Transverse colon (tissue), 4 donors: Measurements from ENCODE around the gene COL23A1. TPM values are rescaled to one million over a fixed set of nuclear protein-coding genes. Genes with fewer than 3 reads are reported as not detected.

Experiments used
- DNase-seq: peaks from one replicate; pipeline ENCODE4 v3.0.0-alpha.2; 2019
- H3K27ac ChIP-seq, 4 donors: fragments of 200-600 bp; sonication (generic); 2 replicates each; pipeline ENCODE4 v1.5.1; 2016 to 2018; ENCODE audit warnings: inconsistent platforms in 4 of 4
- H3K27me3 ChIP-seq: fragments of 200-600 bp; sonication (generic); 2 replicates; pipeline ENCODE4 v1.5.1; 2017; ENCODE audit warnings: inconsistent platforms
- H3K36me3 ChIP-seq, 4 donors: fragments of 200-600 bp; sonication (generic); 2 replicates each; pipeline ENCODE4 v1.5.1; 2017 to 2019; ENCODE audit warnings: inconsistent platforms in 4 of 4
- H3K4me1 ChIP-seq, 4 donors: fragments of 200-600 bp; sonication (generic); 2 replicates each; pipeline ENCODE4 v1.5.1; 2017 to 2020; ENCODE audit warnings: inconsistent platforms in 4 of 4
- H3K4me3 ChIP-seq, 4 donors: fragments of 200-600 bp; sonication (generic); 1 replicate in 1 of 4; 2 replicates in 3 of 4; pipeline versions ENCODE4 v1.5.1 to v1.6.1; 2017 to 2019; ENCODE audit warnings: inconsistent platforms in 4 of 4
- H3K9me3 ChIP-seq, 2 donors: fragments of 200-600 bp; sonication (generic); 2 replicates each; pipeline ENCODE4 v1.5.1; 2017 to 2019; ENCODE audit warnings: inconsistent platforms in 2 of 2
- EP300 ChIP-seq: sonication (generic); formaldehyde crosslinking; IDR thresholded peaks from one replicate; pipeline ENCODE4 v1.6.1; 2017; ENCODE audit warnings: antibody characterized with exemption, low read depth
- POLR2A ChIP-seq: fragments of 450-650 bp; IDR thresholded peaks from one replicate; pipeline ENCODE4 v1.6.1; 2016; ENCODE audit warnings: antibody characterized with exemption, mild to moderate bottlenecking, moderate library complexity
- POLR2AphosphoS5 ChIP-seq, 3 donors: sonication (generic); formaldehyde crosslinking; IDR thresholded peaks; one replicate each; pipeline ENCODE4 v1.6.1; 2016; ENCODE audit warnings: antibody characterized with exemption in 3 of 3
- WGBS, 2 donors: methylation state at CpG; one replicate each; pipeline ENCODE4 v1.1.5; 2018; ENCODE audit warnings: low coverage in 1 of 2; 5-methylcytosine and 5-hydroxymethylcytosine counted together
- in situ Hi-C, 4 donors: fragments of 200-750 bp; cut with MboI; loops; one replicate each; pipeline versions ENCODE4 v1.15.0 to v1.15.1; 2017; ENCODE audit warnings: low sequenced_read_pairs in 3 of 4, low pct_ligation_motif_present in 1 of 4, low pct_unique_long_range_greater_than_20kb in 1 of 4
- intact Hi-C: fragments of 100-400 bp; cut with DNase I; formaldehyde crosslinking; loops from one replicate; pipeline ENCODE4 v1.15.1; 2023; ENCODE audit warnings: low total_unique reads
- total RNA-seq, 4 donors: library from RNA; depleted of rRNA; stranded (reverse); fragments of >200 nt; gene quantifications; one replicate each; pipeline ENCODE4 v1.1.0, GENCODE V29; 2016
- TF ChIP-seq, protein P1 (sequence below), 5 experiments: fragments of 200-600 bp in 3 of 5; fragments of 450-650 bp in 2 of 5; sonication (generic) in 3 of 5; IDR thresholded peaks; 1 replicate in 2 of 5; 2 replicates in 3 of 5; pipeline ENCODE4 v1.5.1; 2016 to 2017; ENCODE audit warnings: antibody characterized with exemption in 5 of 5, inconsistent platforms in 3 of 5, mild to moderate bottlenecking in 2 of 5, moderate library complexity in 1 of 5

Gene COL23A1
- total RNA-seq, 4 donors from 2014 or later = 0.14 to 2.2 (median 1.4) TPM; not detected in 1

DNA sequence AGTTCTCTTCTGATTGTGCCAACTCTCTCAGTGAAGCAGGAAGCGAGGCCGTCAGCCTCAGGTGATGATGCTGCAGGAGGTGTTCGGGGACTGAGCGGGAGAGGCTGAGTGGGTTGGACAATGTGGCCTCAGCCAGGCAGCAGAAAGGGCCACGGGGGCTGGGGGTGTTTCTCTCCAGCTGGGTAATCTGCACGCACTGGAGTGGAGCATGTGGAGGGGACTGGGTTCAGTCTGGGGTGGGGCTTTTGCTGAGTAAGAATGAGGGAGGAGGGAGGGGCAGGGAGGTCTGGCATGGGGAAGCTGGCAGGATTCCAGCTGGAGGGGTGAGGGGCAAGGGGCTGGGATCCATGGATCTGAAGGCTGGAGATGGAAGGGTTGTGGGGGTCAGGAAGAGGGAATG lies 296.8 kb downstream of the COL23A1 start:
- Histone ChIP-seq H3K27ac (no peak overlapping the region), H3K36me3 (no peaks in the 10 kb centered on the region), H3K27me3 (peaks cover 13% of the 10 kb centered on the region), H3K4me3 (no peak overlapping the region), H3K9me3 (no peaks in the 10 kb centered on the region), H3K4me1 (peaks cover 0 to 3% (median 0%) of the 10 kb centered on the region in 4 donors)
- no peak for DNase-seq
- intact Hi-C loops (no loop called here), in situ Hi-C loops (loop anchor here in 2 of 4 donors (10.0 to 25.0 kb wide), 2 partner anchors 251 to 269 kb away; no protein-coding TSS in a partner anchor)
- 25 to 68% methylated on average over 2 to 6 of the region's 6 CpGs for WGBS, 2 donors
- TF ChIP-seq EP300 (no peak), POLR2AphosphoS5 (IDR thresholded peaks at IDR 0.05) (no peak), POLR2A (no peak)
- TF ChIP-seq, protein P1, sequence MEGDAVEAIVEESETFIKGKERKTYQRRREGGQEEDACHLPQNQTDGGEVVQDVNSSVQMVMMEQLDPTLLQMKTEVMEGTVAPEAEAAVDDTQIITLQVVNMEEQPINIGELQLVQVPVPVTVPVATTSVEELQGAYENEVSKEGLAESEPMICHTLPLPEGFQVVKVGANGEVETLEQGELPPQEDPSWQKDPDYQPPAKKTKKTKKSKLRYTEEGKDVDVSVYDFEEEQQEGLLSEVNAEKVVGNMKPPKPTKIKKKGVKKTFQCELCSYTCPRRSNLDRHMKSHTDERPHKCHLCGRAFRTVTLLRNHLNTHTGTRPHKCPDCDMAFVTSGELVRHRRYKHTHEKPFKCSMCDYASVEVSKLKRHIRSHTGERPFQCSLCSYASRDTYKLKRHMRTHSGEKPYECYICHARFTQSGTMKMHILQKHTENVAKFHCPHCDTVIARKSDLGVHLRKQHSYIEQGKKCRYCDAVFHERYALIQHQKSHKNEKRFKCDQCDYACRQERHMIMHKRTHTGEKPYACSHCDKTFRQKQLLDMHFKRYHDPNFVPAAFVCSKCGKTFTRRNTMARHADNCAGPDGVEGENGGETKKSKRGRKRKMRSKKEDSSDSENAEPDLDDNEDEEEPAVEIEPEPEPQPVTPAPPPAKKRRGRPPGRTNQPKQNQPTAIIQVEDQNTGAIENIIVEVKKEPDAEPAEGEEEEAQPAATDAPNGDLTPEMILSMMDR (IDR thresholded peaks at IDR 0.05) = no peak

- H3K4me3 ChIP-seq = no peak overlapping the region
- H3K27ac ChIP-seq = no peak overlapping the region
- peaks cover 0 to 3% (median 0%) of the 10 kb centered on the region in 4 donors for H3K4me1 ChIP-seq
- WGBS, 2 donors = 81 to 90% methylated on average over 2 to 3 of the region's 3 CpGs
- no peak for DNase-seq
- H3K9me3 ChIP-seq = no peaks in the 10 kb centered on the region
- H3K27me3 ChIP-seq = peaks cover 13% of the 10 kb centered on the region
- intact Hi-C loops (no loop called here), in situ Hi-C loops (loop anchor here in 2 of 4 donors (10.0 to 25.0 kb wide), 2 partner anchors 252 to 269 kb away; no protein-coding TSS in a partner anchor)
- no peak for TF ChIP-seq EP300
- TF ChIP-seq POLR2AphosphoS5 (IDR thresholded peaks at IDR 0.05) = no peak
- TF ChIP-seq, protein P1 (IDR thresholded peaks at IDR 0.05) = no peak
- no peak for TF ChIP-seq POLR2A
- no peaks in the 10 kb centered on the region for H3K36me3 ChIP-seq
Observed at GRCh38 chr5:178292826-178293205, 297.4 kb downstream of the COL23A1 start.

DNA sequence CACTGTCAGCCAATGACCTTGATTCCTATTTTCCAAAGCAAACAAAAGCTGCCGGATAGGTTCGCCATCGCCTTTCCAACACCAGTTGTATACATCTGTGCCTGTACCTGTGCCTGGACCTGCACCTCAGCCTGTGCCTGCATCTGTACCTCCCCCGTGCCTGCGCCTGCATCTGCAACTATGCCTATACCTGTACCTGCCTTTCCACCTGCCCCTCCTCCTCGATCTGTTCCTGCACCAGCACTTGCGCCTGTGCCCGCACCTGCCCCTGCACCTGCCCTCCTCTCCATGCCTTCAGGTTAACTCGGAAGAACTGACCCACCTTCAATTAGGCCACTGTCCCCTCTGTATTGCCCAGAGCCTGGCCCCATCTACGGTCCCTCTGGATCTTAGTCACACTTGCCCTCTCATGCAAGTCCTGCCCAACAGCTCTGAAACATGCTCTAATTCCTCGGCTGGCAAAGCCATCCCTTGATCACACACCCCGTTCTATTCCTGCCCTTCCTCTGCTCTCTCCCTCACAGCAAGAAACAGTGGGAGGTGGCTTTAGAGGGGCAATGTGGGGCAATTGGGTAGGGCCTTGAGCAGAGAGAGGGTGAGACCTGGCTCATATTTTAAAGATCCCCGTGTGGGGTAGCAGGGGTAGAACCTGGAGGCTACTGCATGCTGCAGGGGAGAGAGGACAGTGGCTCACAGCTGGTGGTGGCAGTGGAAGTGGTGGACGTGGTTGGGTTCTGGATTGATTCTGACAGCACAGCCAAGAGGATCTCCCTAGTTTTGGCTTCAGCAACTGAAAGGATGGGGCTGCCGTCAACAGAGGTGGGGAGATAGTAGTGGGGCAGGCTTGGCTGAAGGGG lies 298.0 kb downstream of the COL23A1 start:
- TF ChIP-seq POLR2A (no peak), EP300 (no peak), POLR2AphosphoS5 (IDR thresholded peaks at IDR 0.05) (no peak)
- TF ChIP-seq, protein P1 (IDR thresholded peaks at IDR 0.05) = no peak
- Histone ChIP-seq H3K27ac (no peak overlapping the region), H3K36me3 (no peaks in the 10 kb centered on the region), H3K4me3 (no peak overlapping the region), H3K9me3 (no peaks in the 10 kb centered on the region), H3K27me3 (peaks cover 13% of the 10 kb centered on the region), H3K4me1 (peaks cover 0 to 3% (median 0%) of the 10 kb centered on the region in 4 donors)
- no peak for DNase-seq
- intact Hi-C loops (no loop called here), in situ Hi-C loops (loop anchor here in 2 of 4 donors (10.0 to 25.0 kb wide), 2 partner anchors 253 to 270 kb away; no protein-coding TSS in a partner anchor)
- 81 to 84% methylated on average over 3 to 15 of the region's 15 CpGs for WGBS, 2 donors

DNA sequence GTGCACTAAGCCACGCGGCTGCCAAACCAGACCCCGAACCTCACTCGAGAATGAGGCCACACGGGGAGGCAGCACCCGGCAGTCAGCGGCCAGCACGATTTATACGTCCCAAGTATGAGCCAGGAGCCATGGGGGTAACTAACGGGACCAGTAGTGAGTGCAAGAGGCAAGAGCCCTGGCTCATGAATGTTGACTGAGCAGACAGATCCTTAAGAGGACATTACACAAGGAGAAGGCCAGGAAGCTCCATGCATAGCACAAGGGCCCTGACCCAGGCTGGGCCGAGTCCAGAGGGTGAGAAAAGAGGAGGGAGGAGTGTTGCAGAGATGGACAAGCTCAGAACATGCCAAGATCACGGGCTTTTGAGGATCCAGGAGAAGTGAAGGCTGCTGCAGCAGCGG lies 299.0 kb downstream of the COL23A1 start:
- Histone ChIP-seq H3K4me1 (peaks cover 0 to 3% (median 0%) of the 10 kb centered on the region in 4 donors), H3K36me3 (no peaks in the 10 kb centered on the region), H3K27ac (no peak overlapping the region), H3K27me3 (peaks cover 13% of the 10 kb centered on the region), H3K9me3 (no peaks in the 10 kb centered on the region), H3K4me3 (no peak overlapping the region)
- intact Hi-C loops (no loop called here), in situ Hi-C loops (loop anchor here in 2 of 4 donors (10.0 to 25.0 kb wide), 2 partner anchors 254 to 271 kb away; no protein-coding TSS in a partner anchor)
- TF ChIP-seq, protein P1 (IDR thresholded peaks at IDR 0.05) = no peak
- no peak for DNase-seq
- 49 to 73% methylated on average over 3 to 13 of the region's 13 CpGs for WGBS, 2 donors
